Measurements from ENCODE around the gene SMNDC1.

The SMNDC1 gene

DNA sequence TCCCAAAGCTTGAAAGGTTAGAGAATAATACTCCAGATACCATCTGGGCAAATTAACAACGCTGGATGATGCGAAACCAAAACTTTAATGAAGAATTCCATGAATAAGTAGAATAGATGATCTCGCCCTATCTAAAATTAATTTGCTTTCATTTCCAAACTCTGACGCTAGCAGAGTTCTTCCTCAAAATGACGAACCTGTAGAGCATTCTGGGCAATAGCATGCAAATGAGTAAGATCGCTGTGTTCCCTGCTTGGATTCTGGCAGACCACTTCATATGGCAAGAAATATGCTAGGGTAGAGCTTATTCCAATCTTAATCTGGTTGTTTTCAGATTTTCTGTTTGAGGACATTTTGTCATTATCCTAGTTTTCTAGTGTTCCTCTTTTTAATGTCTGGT, 36.1 kb upstream of the SMNDC1 start:
- TF ChIP-seq, protein P1, sequence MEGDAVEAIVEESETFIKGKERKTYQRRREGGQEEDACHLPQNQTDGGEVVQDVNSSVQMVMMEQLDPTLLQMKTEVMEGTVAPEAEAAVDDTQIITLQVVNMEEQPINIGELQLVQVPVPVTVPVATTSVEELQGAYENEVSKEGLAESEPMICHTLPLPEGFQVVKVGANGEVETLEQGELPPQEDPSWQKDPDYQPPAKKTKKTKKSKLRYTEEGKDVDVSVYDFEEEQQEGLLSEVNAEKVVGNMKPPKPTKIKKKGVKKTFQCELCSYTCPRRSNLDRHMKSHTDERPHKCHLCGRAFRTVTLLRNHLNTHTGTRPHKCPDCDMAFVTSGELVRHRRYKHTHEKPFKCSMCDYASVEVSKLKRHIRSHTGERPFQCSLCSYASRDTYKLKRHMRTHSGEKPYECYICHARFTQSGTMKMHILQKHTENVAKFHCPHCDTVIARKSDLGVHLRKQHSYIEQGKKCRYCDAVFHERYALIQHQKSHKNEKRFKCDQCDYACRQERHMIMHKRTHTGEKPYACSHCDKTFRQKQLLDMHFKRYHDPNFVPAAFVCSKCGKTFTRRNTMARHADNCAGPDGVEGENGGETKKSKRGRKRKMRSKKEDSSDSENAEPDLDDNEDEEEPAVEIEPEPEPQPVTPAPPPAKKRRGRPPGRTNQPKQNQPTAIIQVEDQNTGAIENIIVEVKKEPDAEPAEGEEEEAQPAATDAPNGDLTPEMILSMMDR (conservative IDR thresholded peaks at IDR 0.05; ENCODE audit: low read length) = no peak
- TF ChIP-seq EZH2phosphoT487 (IDR thresholded peaks at IDR 0.05; ENCODE audit: borderline replicate concordance) = no peak
- H3K9ac ChIP-seq (ENCODE audit: low read depth, low read length, poor library complexity, severe bottlenecking) = no peak overlapping the region
- peaks cover 17% of the 10 kb centered on the region for H3K4me1 ChIP-seq (ENCODE audit: insufficient read depth, low read length, poor library complexity, severe bottlenecking)
- H3F3A ChIP-seq (ENCODE audit: low read depth) = no peaks in the 10 kb centered on the region
- no peak overlapping the region for H3K4me2 ChIP-seq (ENCODE audit: low read depth, low read length, poor library complexity, severe bottlenecking)
- H3K9me3 ChIP-seq (ENCODE audit: insufficient read depth, low read depth, low read length) = no peaks in the 10 kb centered on the region
- H3K27me3 ChIP-seq (ENCODE audit: insufficient read depth, low read length, poor library complexity, severe bottlenecking) = no peaks in the 10 kb centered on the region
- no peaks in the 10 kb centered on the region for H4K20me1 ChIP-seq (ENCODE audit: insufficient read depth, low read length, poor library complexity, severe bottlenecking)
- no peaks in the 10 kb centered on the region for H3K9me2 ChIP-seq (replicated peaks; ENCODE audit: low read depth, low read length)
- no peak overlapping the region for H2AFZ ChIP-seq (ENCODE audit: low read length)
- no peak overlapping the region for H3K4me3 ChIP-seq (ENCODE audit: low read length, poor library complexity, severe bottlenecking)
- no peaks in the 10 kb centered on the region for H3K79me2 ChIP-seq (ENCODE audit: insufficient read depth, low read length)
- H3K36me3 ChIP-seq (ENCODE audit: insufficient read depth, low read length) = no peaks in the 10 kb centered on the region

DNA sequence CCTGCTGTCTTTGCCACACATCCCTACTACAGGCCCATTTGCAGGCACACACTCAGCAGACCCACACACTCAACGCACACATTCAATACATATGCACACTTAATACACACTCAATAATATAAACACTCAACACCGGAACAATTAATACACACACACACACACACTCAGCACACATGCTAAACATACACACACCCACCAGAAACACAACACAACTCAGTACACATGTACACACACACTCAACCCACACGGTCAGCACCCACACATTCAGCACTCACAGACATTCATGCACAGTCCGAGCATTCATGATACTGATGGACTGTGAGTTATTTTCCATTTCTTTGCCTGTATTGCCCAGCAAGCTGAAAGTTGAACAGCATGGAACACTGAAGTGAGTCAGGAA, 35.4 kb upstream of the SMNDC1 start:
- Histone ChIP-seq H3K36me3 (ENCODE audit: insufficient read depth, low read length) (no peaks in the 10 kb centered on the region), H3K4me1 (ENCODE audit: insufficient read depth, low read length, poor library complexity, severe bottlenecking) (peaks cover 15% of the 10 kb centered on the region), H3K9me2 (replicated peaks; ENCODE audit: low read depth, low read length) (no peaks in the 10 kb centered on the region), H3K9me3 (ENCODE audit: insufficient read depth, low read depth, low read length) (no peaks in the 10 kb centered on the region), H2AFZ (ENCODE audit: low read length) (no peak overlapping the region), H3K4me2 (ENCODE audit: low read depth, low read length, poor library complexity, severe bottlenecking) (no peak overlapping the region), H4K20me1 (ENCODE audit: insufficient read depth, low read length, poor library complexity, severe bottlenecking) (no peaks in the 10 kb centered on the region), H3K9ac (ENCODE audit: low read depth, low read length, poor library complexity, severe bottlenecking) (no peak overlapping the region), H3K79me2 (ENCODE audit: insufficient read depth, low read length) (no peaks in the 10 kb centered on the region), H3F3A (ENCODE audit: low read depth) (no peaks in the 10 kb centered on the region), H3K4me3 (ENCODE audit: low read length, poor library complexity, severe bottlenecking) (no peak overlapping the region), H3K27me3 (ENCODE audit: insufficient read depth, low read length, poor library complexity, severe bottlenecking) (no peaks in the 10 kb centered on the region)
- TF ChIP-seq, protein P1 (conservative IDR thresholded peaks at IDR 0.05; ENCODE audit: low read length) = no peak
- no peak for TF ChIP-seq EZH2phosphoT487 (IDR thresholded peaks at IDR 0.05; ENCODE audit: borderline replicate concordance)

DNA sequence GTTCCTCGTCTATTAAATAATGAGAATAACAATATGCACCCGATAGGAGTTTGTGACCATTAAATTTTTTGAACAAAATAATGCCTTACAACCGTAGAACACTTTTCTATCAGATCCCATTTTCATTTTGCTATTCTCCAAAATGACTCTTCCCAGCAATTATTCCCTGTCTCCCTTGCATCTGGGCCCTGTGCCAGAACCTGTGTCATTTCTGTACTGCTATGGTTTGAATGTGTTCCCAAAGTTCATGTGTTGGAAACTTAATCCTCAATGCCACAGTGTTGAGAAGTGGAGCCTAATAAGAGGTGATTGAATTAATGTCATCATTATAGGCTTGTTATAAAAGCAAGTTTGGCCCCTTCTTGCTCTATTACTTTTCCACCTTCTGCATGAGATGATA, 33.2 kb upstream of the SMNDC1 start:
- H2AFZ ChIP-seq (ENCODE audit: low read length) = no peak overlapping the region
- H3K4me2 ChIP-seq (ENCODE audit: low read depth, low read length, poor library complexity, severe bottlenecking) = no peak overlapping the region
- TF ChIP-seq EZH2phosphoT487 (IDR thresholded peaks at IDR 0.05; ENCODE audit: borderline replicate concordance) = no peak
- TF ChIP-seq, protein P1 (conservative IDR thresholded peaks at IDR 0.05; ENCODE audit: low read length) = no peak

More for the DNA sequence above, 33.2 kb upstream of the SMNDC1 start:
- peaks cover 4% of the 10 kb centered on the region for H3K4me1 ChIP-seq (ENCODE audit: insufficient read depth, low read length, poor library complexity, severe bottlenecking)
- H3K79me2 ChIP-seq (ENCODE audit: insufficient read depth, low read length) = no peaks in the 10 kb centered on the region
- no peaks in the 10 kb centered on the region for H3K9me3 ChIP-seq (ENCODE audit: insufficient read depth, low read depth, low read length)
- no peaks in the 10 kb centered on the region for H3K36me3 ChIP-seq (ENCODE audit: insufficient read depth, low read length)
- no peaks in the 10 kb centered on the region for H4K20me1 ChIP-seq (ENCODE audit: insufficient read depth, low read length, poor library complexity, severe bottlenecking)
- no peak overlapping the region for H3K4me3 ChIP-seq (ENCODE audit: low read length, poor library complexity, severe bottlenecking)
- no peaks in the 10 kb centered on the region for H3K27me3 ChIP-seq (ENCODE audit: insufficient read depth, low read length, poor library complexity, severe bottlenecking)
- no peak overlapping the region for H3K9ac ChIP-seq (ENCODE audit: low read depth, low read length, poor library complexity, severe bottlenecking)
- no peaks in the 10 kb centered on the region for H3K9me2 ChIP-seq (replicated peaks; ENCODE audit: low read depth, low read length)
- H3F3A ChIP-seq (ENCODE audit: low read depth) = no peaks in the 10 kb centered on the region

All from Loucy (cell line).